ENCODE measurements around the gene ALKBH8.

Gene ALKBH8

DNA sequence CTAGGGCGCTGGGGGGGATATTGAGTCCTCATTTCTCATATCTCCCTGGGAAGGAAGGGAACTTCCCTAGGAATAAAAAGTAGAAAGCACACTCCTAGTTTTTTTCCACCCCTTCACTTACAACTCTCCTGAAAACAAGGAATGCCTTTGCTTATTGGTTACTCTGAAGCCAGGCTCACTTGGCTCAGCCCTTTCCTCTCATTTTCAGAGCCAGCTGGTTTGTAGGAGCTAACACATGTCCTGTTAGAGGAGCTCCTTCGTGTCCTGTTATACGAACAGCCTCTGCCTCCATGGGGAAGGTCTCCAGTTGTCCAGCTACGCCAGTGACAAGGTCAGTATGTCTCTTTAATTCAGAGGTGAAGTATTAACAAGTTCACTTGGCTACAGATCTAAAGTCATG lies 17.6 kb downstream of the ALKBH8 start:
- TF ChIP-seq ZNF565 (CRISPR knock-in tag; conservative IDR thresholded peaks at IDR 0.05; ENCODE audit: low read depth) (no peak), CSDC2 (CRISPR knock-in tag; IDR thresholded peaks at IDR 0.05) (no peak), SNAI2 (CRISPR knock-in tag; IDR thresholded peaks at IDR 0.05) (no peak), ISL1 (CRISPR knock-in tag; IDR thresholded peaks at IDR 0.05) (no peak)
- TF ChIP-seq, protein P1, sequence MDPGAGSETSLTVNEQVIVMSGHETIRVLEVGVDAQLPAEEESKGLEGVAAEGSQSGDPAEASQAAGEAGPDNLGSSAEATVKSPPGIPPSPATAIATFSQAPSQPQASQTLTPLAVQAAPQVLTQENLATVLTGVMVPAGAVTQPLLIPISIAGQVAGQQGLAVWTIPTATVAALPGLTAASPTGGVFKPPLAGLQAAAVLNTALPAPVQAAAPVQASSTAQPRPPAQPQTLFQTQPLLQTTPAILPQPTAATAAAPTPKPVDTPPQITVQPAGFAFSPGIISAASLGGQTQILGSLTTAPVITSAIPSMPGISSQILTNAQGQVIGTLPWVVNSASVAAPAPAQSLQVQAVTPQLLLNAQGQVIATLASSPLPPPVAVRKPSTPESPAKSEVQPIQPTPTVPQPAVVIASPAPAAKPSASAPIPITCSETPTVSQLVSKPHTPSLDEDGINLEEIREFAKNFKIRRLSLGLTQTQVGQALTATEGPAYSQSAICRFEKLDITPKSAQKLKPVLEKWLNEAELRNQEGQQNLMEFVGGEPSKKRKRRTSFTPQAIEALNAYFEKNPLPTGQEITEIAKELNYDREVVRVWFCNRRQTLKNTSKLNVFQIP (CRISPR knock-in tag; IDR thresholded peaks at IDR 0.05; ENCODE audit: borderline replicate concordance, low read depth), result no peak
- TF ChIP-seq, protein P2, sequence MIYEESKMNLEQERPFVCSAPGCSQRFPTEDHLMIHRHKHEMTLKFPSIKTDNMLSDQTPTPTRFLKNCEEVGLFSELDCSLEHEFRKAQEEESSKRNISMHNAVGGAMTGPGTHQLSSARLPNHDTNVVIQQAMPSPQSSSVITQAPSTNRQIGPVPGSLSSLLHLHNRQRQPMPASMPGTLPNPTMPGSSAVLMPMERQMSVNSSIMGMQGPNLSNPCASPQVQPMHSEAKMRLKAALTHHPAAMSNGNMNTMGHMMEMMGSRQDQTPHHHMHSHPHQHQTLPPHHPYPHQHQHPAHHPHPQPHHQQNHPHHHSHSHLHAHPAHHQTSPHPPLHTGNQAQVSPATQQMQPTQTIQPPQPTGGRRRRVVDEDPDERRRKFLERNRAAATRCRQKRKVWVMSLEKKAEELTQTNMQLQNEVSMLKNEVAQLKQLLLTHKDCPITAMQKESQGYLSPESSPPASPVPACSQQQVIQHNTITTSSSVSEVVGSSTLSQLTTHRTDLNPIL (CRISPR knock-in tag; IDR thresholded peaks at IDR 0.05; ENCODE audit: low read depth), result no peak
- TF ChIP-seq, protein P3, sequence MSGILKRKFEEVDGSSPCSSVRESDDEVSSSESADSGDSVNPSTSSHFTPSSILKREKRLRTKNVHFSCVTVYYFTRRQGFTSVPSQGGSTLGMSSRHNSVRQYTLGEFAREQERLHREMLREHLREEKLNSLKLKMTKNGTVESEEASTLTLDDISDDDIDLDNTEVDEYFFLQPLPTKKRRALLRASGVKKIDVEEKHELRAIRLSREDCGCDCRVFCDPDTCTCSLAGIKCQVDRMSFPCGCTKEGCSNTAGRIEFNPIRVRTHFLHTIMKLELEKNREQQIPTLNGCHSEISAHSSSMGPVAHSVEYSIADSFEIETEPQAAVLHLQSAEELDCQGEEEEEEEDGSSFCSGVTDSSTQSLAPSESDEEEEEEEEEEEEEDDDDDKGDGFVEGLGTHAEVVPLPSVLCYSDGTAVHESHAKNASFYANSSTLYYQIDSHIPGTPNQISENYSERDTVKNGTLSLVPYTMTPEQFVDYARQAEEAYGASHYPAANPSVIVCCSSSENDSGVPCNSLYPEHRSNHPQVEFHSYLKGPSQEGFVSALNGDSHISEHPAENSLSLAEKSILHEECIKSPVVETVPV (CRISPR knock-in tag; IDR thresholded peaks at IDR 0.05), result no peak
- TF ChIP-seq, protein P4, sequence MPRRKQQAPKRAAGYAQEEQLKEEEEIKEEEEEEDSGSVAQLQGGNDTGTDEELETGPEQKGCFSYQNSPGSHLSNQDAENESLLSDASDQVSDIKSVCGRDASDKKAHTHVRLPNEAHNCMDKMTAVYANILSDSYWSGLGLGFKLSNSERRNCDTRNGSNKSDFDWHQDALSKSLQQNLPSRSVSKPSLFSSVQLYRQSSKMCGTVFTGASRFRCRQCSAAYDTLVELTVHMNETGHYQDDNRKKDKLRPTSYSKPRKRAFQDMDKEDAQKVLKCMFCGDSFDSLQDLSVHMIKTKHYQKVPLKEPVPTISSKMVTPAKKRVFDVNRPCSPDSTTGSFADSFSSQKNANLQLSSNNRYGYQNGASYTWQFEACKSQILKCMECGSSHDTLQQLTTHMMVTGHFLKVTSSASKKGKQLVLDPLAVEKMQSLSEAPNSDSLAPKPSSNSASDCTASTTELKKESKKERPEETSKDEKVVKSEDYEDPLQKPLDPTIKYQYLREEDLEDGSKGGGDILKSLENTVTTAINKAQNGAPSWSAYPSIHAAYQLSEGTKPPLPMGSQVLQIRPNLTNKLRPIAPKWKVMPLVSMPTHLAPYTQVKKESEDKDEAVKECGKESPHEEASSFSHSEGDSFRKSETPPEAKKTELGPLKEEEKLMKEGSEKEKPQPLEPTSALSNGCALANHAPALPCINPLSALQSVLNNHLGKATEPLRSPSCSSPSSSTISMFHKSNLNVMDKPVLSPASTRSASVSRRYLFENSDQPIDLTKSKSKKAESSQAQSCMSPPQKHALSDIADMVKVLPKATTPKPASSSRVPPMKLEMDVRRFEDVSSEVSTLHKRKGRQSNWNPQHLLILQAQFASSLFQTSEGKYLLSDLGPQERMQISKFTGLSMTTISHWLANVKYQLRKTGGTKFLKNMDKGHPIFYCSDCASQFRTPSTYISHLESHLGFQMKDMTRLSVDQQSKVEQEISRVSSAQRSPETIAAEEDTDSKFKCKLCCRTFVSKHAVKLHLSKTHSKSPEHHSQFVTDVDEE (CRISPR knock-in tag; IDR thresholded peaks at IDR 0.05), result no peak
- no peak for ATAC-seq

DNA sequence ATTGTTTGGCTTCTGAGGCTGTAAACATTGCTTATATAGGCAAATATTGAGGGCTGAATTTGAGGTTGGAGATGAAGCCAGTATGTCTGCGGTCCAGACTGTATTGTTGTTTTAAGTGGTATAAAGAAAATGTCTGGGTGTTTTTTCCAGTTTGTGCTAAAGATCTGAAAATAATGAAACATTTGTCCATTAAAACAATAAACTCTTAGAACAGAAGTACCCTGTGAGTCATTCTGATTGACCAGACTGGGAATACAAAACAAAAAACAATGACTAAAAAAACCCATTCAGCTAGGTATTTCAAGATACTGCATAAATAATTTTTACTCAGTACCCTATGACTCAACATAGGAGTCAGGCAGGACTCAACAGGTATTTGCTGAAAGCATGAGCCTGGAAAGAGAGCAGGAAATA lies 20.4 kb downstream of the ALKBH8 start:
- TF ChIP-seq ZNF565 (CRISPR knock-in tag; conservative IDR thresholded peaks at IDR 0.05; ENCODE audit: low read depth) (no peak), TCF4 (CRISPR knock-in tag; IDR thresholded peaks at IDR 0.05; ENCODE audit: borderline replicate concordance) (no peak), ARNTL (CRISPR knock-in tag; IDR thresholded peaks at IDR 0.05; ENCODE audit: borderline replicate concordance, low read depth) (no peak), ZNF8 (CRISPR knock-in tag; IDR thresholded peaks at IDR 0.05) (no peak), OSR1 (CRISPR knock-in tag; IDR thresholded peaks at IDR 0.05) (no peak), ZFP3 (CRISPR knock-in tag; IDR thresholded peaks at IDR 0.05) (no peak), BACH2 (CRISPR knock-in tag; IDR thresholded peaks at IDR 0.05; ENCODE audit: borderline replicate concordance) (no peak), TOX (CRISPR knock-in tag; IDR thresholded peaks at IDR 0.05; ENCODE audit: borderline replicate concordance) (no peak), RARB (CRISPR knock-in tag; IDR thresholded peaks at IDR 0.05) (no peak), ZC3H10 (CRISPR knock-in tag; IDR thresholded peaks at IDR 0.05) (no peak), PPARA (CRISPR knock-in tag; IDR thresholded peaks at IDR 0.05; ENCODE audit: borderline replicate concordance) (no peak), ZNF70 (CRISPR knock-in tag; IDR thresholded peaks at IDR 0.05) (no peak), GLIS3 (CRISPR knock-in tag; IDR thresholded peaks at IDR 0.05) (no peak), SNAI2 (CRISPR knock-in tag; IDR thresholded peaks at IDR 0.05) (no peak), ZFP30 (CRISPR knock-in tag; IDR thresholded peaks at IDR 0.05) (no peak)
- TF ChIP-seq, protein P5, sequence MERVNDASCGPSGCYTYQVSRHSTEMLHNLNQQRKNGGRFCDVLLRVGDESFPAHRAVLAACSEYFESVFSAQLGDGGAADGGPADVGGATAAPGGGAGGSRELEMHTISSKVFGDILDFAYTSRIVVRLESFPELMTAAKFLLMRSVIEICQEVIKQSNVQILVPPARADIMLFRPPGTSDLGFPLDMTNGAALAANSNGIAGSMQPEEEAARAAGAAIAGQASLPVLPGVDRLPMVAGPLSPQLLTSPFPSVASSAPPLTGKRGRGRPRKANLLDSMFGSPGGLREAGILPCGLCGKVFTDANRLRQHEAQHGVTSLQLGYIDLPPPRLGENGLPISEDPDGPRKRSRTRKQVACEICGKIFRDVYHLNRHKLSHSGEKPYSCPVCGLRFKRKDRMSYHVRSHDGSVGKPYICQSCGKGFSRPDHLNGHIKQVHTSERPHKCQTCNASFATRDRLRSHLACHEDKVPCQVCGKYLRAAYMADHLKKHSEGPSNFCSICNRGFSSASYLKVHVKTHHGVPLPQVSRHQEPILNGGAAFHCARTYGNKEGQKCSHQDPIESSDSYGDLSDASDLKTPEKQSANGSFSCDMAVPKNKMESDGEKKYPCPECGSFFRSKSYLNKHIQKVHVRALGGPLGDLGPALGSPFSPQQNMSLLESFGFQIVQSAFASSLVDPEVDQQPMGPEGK (CRISPR knock-in tag; IDR thresholded peaks at IDR 0.05; ENCODE audit: borderline replicate concordance), result no peak
- TF ChIP-seq, protein P4 (CRISPR knock-in tag; IDR thresholded peaks at IDR 0.05), result no peak
- TF ChIP-seq, protein P1 (CRISPR knock-in tag; IDR thresholded peaks at IDR 0.05; ENCODE audit: borderline replicate concordance, low read depth), result no peak
- TF ChIP-seq, protein P2 (CRISPR knock-in tag; IDR thresholded peaks at IDR 0.05; ENCODE audit: low read depth), result no peak
- TF ChIP-seq, protein P3 (CRISPR knock-in tag; IDR thresholded peaks at IDR 0.05), result no peak
- no peak for ATAC-seq
